B cell (primary cell): Measurements from ENCODE around the gene ZNF79. TPM values are rescaled to one million over a fixed set of nuclear protein-coding genes. Genes with fewer than 3 reads are reported as not detected.

Source experiments
- ATAC-seq: fragments of 200-7000 bp; cut with Tn5 transposase; one replicate; pipeline ENCODE4 v1.10.0; 2021; ENCODE audit warnings: low read depth, mild to moderate bottlenecking, moderate number of reproducible peaks, moderate library complexity
- CTCF ChIA-PET: fragments of 350-600 bp; sonication (Branson Sonifier 250); formaldehyde crosslinking; loops from one replicate; lab custom pipeline; 2021; ENCODE audit warnings: antibody characterized with exemption, inconsistent platforms; lab: Charles Lee
- POLR2A ChIA-PET: fragments of 350-600 bp; sonication (Branson Sonifier 250); formaldehyde crosslinking; loops from one replicate; lab custom pipeline; 2021; ENCODE audit warnings: antibody characterized with exemption; lab: Charles Lee
- DNase-seq: peaks from one replicate; pipeline ENCODE4 v3.0.0; 2013
- H2AFZ ChIP-seq: 2 replicates; pipeline ENCODE4 v1.6.1; 2012; ENCODE audit warnings: mild to moderate bottlenecking, low read depth, low read length; ENCODE audit not compliant: insufficient read depth, poor library complexity, severe bottlenecking
- H3K27ac ChIP-seq, 2 donors: 1 replicate in 1 of 2; 2 replicates in 1 of 2; pipeline ENCODE4 v1.5.1; 2012 to 2013; ENCODE audit warnings: low read length in 2 of 2, mild to moderate bottlenecking in 2 of 2, moderate library complexity in 1 of 2
- H3K27me3 ChIP-seq, 4 experiments: fragments of 200-600 bp in 1 of 4; sonication (generic) in 1 of 4; replicated peaks in 1 of 4; 1 replicate in 2 of 4; 2 replicates in 2 of 4; pipeline versions ENCODE4 v1.6.1 to v1.7.0; 2013 to 2016; ENCODE audit warnings: low read length in 3 of 4, mild to moderate bottlenecking in 2 of 4, mixed read lengths in 1 of 4, moderate library complexity in 1 of 4; ENCODE audit not compliant: insufficient read depth in 4 of 4, control insufficient read depth in 3 of 4; ENCODE audit errors: control extremely low read depth in 1 of 4
- H3K36me3 ChIP-seq, 2 experiments: replicated peaks in 1 of 2; 1 replicate in 1 of 2; 2 replicates in 1 of 2; pipeline versions ENCODE4 v1.6.1 to v1.7.1; 2013; ENCODE audit warnings: low read length in 1 of 2; ENCODE audit not compliant: insufficient read depth in 2 of 2, control insufficient read depth in 1 of 2; ENCODE audit errors: control extremely low read depth in 1 of 2, extremely low read depth in 1 of 2
- H3K4me1 ChIP-seq, 2 donors: fragments of 200-600 bp in 1 of 2; sonication (generic) in 1 of 2; 1 replicate in 1 of 2; 2 replicates in 1 of 2; pipeline versions ENCODE4 v1.5.1 to v1.6.1; 2013 to 2017; ENCODE audit warnings: low read length in 2 of 2; ENCODE audit not compliant: control insufficient read depth in 2 of 2, insufficient read depth in 2 of 2
- H3K4me2 ChIP-seq: replicated peaks from 2 replicates; pipeline ENCODE3; 2012; ENCODE audit warnings: mild to moderate bottlenecking, low read depth, low read length; ENCODE audit not compliant: poor library complexity, severe bottlenecking
- H3K4me3 ChIP-seq, 5 experiments: fragments of 200-600 bp in 1 of 5; sonication (generic) in 1 of 5; 1 replicate in 3 of 5; 2 replicates in 2 of 5; pipeline versions ENCODE4 v1.5.1 to v1.7.0; 2011 to 2016; ENCODE audit warnings: low read length in 4 of 5, mild to moderate bottlenecking in 4 of 5, low read depth in 2 of 5, control low read depth in 1 of 5, moderate library complexity in 1 of 5; ENCODE audit not compliant: insufficient read depth in 1 of 5; ENCODE audit errors: control extremely low read depth in 1 of 5, extremely low read depth in 1 of 5
- H3K79me2 ChIP-seq: fragments of 200-600 bp; sonication (generic); one replicate; pipeline ENCODE4 v1.6.0; 2016; ENCODE audit warnings: low read length; ENCODE audit not compliant: control insufficient read depth, insufficient read depth
- H3K9ac ChIP-seq: fragments of 200-600 bp; sonication (generic); 2 replicates; pipeline ENCODE4 v1.6.1; 2017; ENCODE audit warnings: mild to moderate bottlenecking, low read length, moderate library complexity
- H3K9me3 ChIP-seq, 3 donors: one replicate each; pipeline versions ENCODE4 v1.6.1 to v1.7.1; 2013; ENCODE audit warnings: low read length in 2 of 3; ENCODE audit not compliant: control insufficient read depth in 2 of 3, insufficient read depth in 1 of 3; ENCODE audit errors: control extremely low read depth in 1 of 3
- H4K20me1 ChIP-seq: 2 replicates; pipeline ENCODE4 v1.6.0; 2012; ENCODE audit warnings: mild to moderate bottlenecking, low read length; ENCODE audit not compliant: insufficient read depth, control insufficient read depth, poor library complexity, severe bottlenecking
- H3K27ac Mint-ChIP-seq: one replicate; pipeline ENCODE4 v1.8.0; 2021; ENCODE audit warnings: mixed read lengths
- H3K27me3 Mint-ChIP-seq: one replicate; pipeline ENCODE4 v1.8.0; 2021; ENCODE audit warnings: mixed read lengths
- H3K4me1 Mint-ChIP-seq: one replicate; pipeline ENCODE4 v1.8.0; 2021; ENCODE audit warnings: mixed read lengths
- H3K4me3 Mint-ChIP-seq: one replicate; pipeline ENCODE4 v1.8.0; 2021; ENCODE audit warnings: mixed read lengths
- H3K9me3 Mint-ChIP-seq: one replicate; pipeline ENCODE4 v1.8.0; 2022; ENCODE audit warnings: mixed read lengths; ENCODE audit not compliant: insufficient read depth
- EZH2 ChIP-seq: IDR thresholded peaks from 2 replicates; pipeline ENCODE4 v1.6.1; 2012; ENCODE audit warnings: borderline replicate concordance, low read depth, mild to moderate bottlenecking, moderate library complexity, low read length; ENCODE audit not compliant: insufficient read depth, poor library complexity, severe bottlenecking
- WGBS: methylation state at CpG from one replicate; pipeline ENCODE4 v1.1.5; 2013; ENCODE audit warnings: missing lambda C conversion rate; ENCODE audit not compliant: insufficient coverage; 5-methylcytosine and 5-hydroxymethylcytosine counted together
- intact Hi-C: fragments of 100-400 bp; cut with micrococcal nuclease; formaldehyde crosslinking; loops from one replicate; pipeline ENCODE4 v1.10.0; 2022
- polyA plus RNA-seq: library from polyadenylated mRNA; depleted of rRNA; stranded (reverse); fragments of >200 nt; gene quantifications from 2 replicates; pipeline ENCODE4 v1.2.3, GENCODE V29; 2012
- total RNA-seq, 2 donors: library from RNA; stranded (reverse); fragments of 120-200 nt in 1 of 2; gene quantifications; 1 replicate in 1 of 2; 2 replicates in 1 of 2; pipeline versions ENCODE4 v1.2.3 to v1.2.4, GENCODE V29; 2013 to 2022
- TF ChIP-seq, protein P1 (sequence below): fragments of 200-600 bp; IDR thresholded peaks from one replicate; pipeline ENCODE4 v1.8.0; 2022; ENCODE audit warnings: antibody characterized with exemption, mild to moderate bottlenecking

ZNF79 gene
- total and polyA plus RNA-seq, 2 donors (not counting 1 experiment from before 2014, with no cell fraction given): 4.8 to 16.1 TPM

DNA sequence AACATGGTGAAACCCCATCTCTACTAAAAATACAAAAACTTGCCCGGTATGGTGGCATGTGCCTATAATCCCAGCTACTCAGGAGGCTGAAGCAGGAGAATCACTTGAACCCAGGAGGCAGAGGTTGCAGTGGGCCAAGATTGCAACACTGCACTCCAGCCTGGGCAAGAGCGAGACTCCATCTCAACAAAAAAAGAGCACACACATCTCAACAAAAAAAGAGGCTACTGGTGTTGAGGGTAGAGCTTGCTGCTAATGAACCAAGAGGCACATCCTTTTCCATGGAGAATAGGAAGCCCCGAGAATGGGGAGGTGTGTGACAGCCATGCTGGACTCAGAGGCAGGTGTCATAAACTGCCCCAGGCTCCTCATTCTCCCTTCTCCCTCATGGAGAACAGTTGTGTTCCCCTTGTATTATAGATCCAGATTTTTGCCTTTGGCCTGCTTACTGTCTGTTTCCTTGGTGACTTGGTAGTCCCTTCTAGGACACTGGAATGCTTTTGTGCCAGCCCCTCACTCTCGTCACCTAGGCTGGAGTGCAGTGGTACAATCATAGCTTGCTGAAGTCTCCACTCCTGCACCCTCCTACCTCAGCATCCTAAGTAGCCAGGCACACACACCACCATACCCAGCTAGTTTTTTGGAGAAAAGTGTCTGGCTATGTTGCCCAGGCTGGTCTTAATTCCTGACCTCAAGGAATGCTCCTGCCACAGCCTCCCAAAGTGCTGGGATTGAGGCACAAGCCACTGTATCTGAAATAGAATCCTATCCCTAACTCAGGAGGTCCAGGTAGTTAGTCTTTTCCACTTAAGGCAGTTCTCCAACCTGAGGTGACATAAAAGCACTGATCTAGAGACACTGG lies 21.9 kb downstream of the ZNF79 start:
- intact Hi-C loops: no loop called here
- Histone ChIP-seq H3K79me2 (peaks cover 12% of the 10 kb centered on the region), H3K4me3 (no peak overlapping the region), H3K9ac (no peak overlapping the region), H4K20me1 (peaks cover 47% of the 10 kb centered on the region), H3K36me3 (peaks cover 4 to 80% of the 10 kb centered on the region in 2 experiments), H3K4me1 (peaks cover 14 to 20% of the 10 kb centered on the region in 2 donors), H2AFZ (no peak overlapping the region), H3K9me3 (peaks cover 0 to 6% (median 0%) of the 10 kb centered on the region in 3 donors), H3K27me3 (no peaks in the 10 kb centered on the region), H3K4me2 (no peak overlapping the region), H3K27ac (peak overlapping the region in 1 of 2 donors; percentile 23)
- POLR2A ChIA-PET: no interaction called here
- Mint-ChIP-seq H3K4me3 (no peak overlapping the region), H3K4me1 (peaks cover 32% of the 10 kb centered on the region), H3K9me3 (no peaks in the 10 kb centered on the region), H3K27ac (peak overlapping the region; percentile 41), H3K27me3 (no peaks in the 10 kb centered on the region)
- TF ChIP-seq EZH2: no peak
- TF ChIP-seq, protein P1, sequence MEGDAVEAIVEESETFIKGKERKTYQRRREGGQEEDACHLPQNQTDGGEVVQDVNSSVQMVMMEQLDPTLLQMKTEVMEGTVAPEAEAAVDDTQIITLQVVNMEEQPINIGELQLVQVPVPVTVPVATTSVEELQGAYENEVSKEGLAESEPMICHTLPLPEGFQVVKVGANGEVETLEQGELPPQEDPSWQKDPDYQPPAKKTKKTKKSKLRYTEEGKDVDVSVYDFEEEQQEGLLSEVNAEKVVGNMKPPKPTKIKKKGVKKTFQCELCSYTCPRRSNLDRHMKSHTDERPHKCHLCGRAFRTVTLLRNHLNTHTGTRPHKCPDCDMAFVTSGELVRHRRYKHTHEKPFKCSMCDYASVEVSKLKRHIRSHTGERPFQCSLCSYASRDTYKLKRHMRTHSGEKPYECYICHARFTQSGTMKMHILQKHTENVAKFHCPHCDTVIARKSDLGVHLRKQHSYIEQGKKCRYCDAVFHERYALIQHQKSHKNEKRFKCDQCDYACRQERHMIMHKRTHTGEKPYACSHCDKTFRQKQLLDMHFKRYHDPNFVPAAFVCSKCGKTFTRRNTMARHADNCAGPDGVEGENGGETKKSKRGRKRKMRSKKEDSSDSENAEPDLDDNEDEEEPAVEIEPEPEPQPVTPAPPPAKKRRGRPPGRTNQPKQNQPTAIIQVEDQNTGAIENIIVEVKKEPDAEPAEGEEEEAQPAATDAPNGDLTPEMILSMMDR: no peak
- CTCF ChIA-PET: no interaction called here
- DNase-seq (no peak), ATAC-seq (no peak)
- 71% methylated on average over 2 of the region's 4 CpGs for WGBS

DNA sequence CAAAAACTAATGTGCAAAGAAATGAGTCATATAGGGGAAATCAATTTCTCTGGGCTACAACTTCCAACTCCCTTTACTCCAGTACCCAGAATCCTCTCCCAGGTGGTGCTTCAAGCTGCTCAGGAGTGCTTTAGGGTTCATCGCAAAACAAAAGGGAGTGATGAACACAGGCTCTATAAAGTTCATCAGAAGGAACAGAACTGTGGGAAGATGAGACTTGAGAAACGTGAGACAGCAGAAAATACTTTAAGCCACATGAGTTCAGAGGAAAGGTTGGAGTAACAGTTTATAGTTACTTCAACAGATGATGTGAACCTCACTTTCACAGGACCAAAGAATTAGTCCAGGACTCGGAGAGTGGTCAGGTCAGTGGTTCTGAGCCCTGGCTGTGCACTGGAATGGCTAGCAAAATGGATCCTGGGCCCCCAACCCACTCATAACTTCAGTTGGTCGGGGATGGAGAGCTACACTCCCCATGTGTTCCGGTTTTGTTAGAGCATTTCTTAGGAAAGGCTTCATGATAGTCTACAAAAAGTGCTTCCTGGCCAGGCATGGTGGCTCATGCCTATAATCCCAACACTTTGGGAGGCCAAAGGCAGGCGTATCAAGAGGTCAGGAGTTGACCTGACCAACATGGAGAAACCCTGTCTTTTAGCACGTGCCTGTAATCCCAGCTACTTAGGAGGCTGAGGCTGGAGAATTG lies 22.7 kb downstream of the ZNF79 start:
- Histone ChIP-seq H3K9me3 (peaks cover 0 to 6% (median 0%) of the 10 kb centered on the region in 3 donors), H3K27ac (no peak overlapping the region), H4K20me1 (peaks cover 48% of the 10 kb centered on the region), H3K27me3 (no peaks in the 10 kb centered on the region), H3K4me1 (peaks cover 14 to 22% of the 10 kb centered on the region in 2 donors), H3K9ac (no peak overlapping the region), H3K4me3 (no peak overlapping the region), H3K36me3 (peaks cover 1 to 77% of the 10 kb centered on the region in 2 experiments), H3K79me2 (peaks cover 18% of the 10 kb centered on the region), H2AFZ (no peak overlapping the region), H3K4me2 (no peak overlapping the region)
- POLR2A ChIA-PET: no interaction called here
- no peak for DNase-seq
- CTCF ChIA-PET: no interaction called here
- Mint-ChIP-seq H3K4me3 (no peak overlapping the region), H3K9me3 (no peaks in the 10 kb centered on the region), H3K4me1 (peaks cover 39% of the 10 kb centered on the region), H3K27ac (peak overlapping the region; percentile 41), H3K27me3 (no peaks in the 10 kb centered on the region)
- intact Hi-C loops: no loop called here
- no peak for TF ChIP-seq EZH2
- TF ChIP-seq, protein P1: no peak
- no peak for ATAC-seq
- 100% methylated on average over 5 of the region's 7 CpGs for WGBS
